ENCODE measurements around the gene DNER. TPM values are rescaled to one million over a fixed set of nuclear protein-coding genes. Genes with fewer than 3 reads are reported as not detected.

The DNER gene
- polyA plus RNA-seq, 3 donors: 0.12 to 0.20 (median 0.16) TPM

- Histone ChIP-seq H3K79me2 (ENCODE audit: insufficient read depth, low read length) (no peaks in the 10 kb centered on the region), H3K4me3 (replicated peaks in 1 of 3; ENCODE audit: low read depth in 2 of 3, low read length in 3 of 3) (no peak overlapping the region), H3K4me2 (replicated peaks; ENCODE audit: extremely low read depth, low read length, poor library complexity, severe bottlenecking) (no peak overlapping the region), H3K9me3 (replicated peaks in 1 of 2; ENCODE audit: control insufficient read depth in 1 of 2, insufficient read depth in 1 of 2, low read length in 2 of 2) (no peaks in the 10 kb centered on the region), H3K36me3 (replicated peaks in 1 of 2; ENCODE audit: control insufficient read depth in 1 of 2, insufficient read depth in 2 of 2, low read length in 2 of 2) (no peaks in the 10 kb centered on the region), H3K4me1 (ENCODE audit: control insufficient read depth in 1 of 2, insufficient read depth in 2 of 2, low read length in 2 of 2) (no peaks in the 10 kb centered on the region), H3K9ac (ENCODE audit: insufficient read depth, low read length, poor library complexity, severe bottlenecking) (no peak overlapping the region), H2AFZ (ENCODE audit: insufficient read depth, low read depth, low read length, poor library complexity, severe bottlenecking) (no peak overlapping the region), H3K27me3 (ENCODE audit: control insufficient read depth in 2 of 2, insufficient read depth in 2 of 2, low read length in 2 of 2) (peaks cover 0 to 2% of the 10 kb centered on the region in 2 donors), H3K27ac (ENCODE audit: low read depth in 1 of 2, low read length in 2 of 2) (no peak overlapping the region), H4K20me1 (ENCODE audit: insufficient read depth, low read length) (no peaks in the 10 kb centered on the region)
- 72% methylated on average over 2 of the region's 2 CpGs for WGBS (ENCODE audit: insufficient coverage)
- Mint-ChIP-seq H3K4me1 (no peaks in the 10 kb centered on the region), H3K27ac (no peak overlapping the region), H3K36me3 (no peaks in the 10 kb centered on the region), H3K4me3 (no peak overlapping the region), H3K27me3 (ENCODE audit: low read depth in 3 of 3) (peaks cover 5 to 11% (median 7%) of the 10 kb centered on the region in 3 donors), H3K9me3 (peaks cover 0 to 8% (median 2%) of the 10 kb centered on the region in 7 donors)
- no peak for TF ChIP-seq CTCF (IDR thresholded peaks at IDR 0.05)
- DNase-seq: no peak
- intact Hi-C loops (cut with micrococcal nuclease): no loop called here
Observed at GRCh38 chr2:229463841-229464346, 250.5 kb downstream of the DNER start.

GRCh38 chr2:229462112-229462511, 252.2 kb downstream of the DNER start:
- no peaks in the 10 kb centered on the region for H3K4me1 Mint-ChIP-seq
- peaks cover 2 to 11% (median 6%) of the 10 kb centered on the region in 3 donors for H3K27me3 Mint-ChIP-seq (ENCODE audit: low read depth in 3 of 3)
- H3K27ac ChIP-seq (ENCODE audit: low read depth in 1 of 2, low read length in 2 of 2): no peak overlapping the region
- DNase-seq: no peak
- no peak overlapping the region for H3K4me3 ChIP-seq (replicated peaks in 1 of 3; ENCODE audit: low read depth in 2 of 3, low read length in 3 of 3)
- H4K20me1 ChIP-seq (ENCODE audit: insufficient read depth, low read length): no peaks in the 10 kb centered on the region
- no peak overlapping the region for H3K4me2 ChIP-seq (replicated peaks; ENCODE audit: extremely low read depth, low read length, poor library complexity, severe bottlenecking)
- H3K27me3 ChIP-seq (ENCODE audit: control insufficient read depth in 2 of 2, insufficient read depth in 2 of 2, low read length in 2 of 2): peaks cover 0 to 2% of the 10 kb centered on the region in 2 donors
- no peaks in the 10 kb centered on the region for H3K36me3 Mint-ChIP-seq
- no peaks in the 10 kb centered on the region for H3K9me3 ChIP-seq (replicated peaks in 1 of 2; ENCODE audit: control insufficient read depth in 1 of 2, insufficient read depth in 1 of 2, low read length in 2 of 2)
- intact Hi-C loops (cut with micrococcal nuclease): no loop called here
- H2AFZ ChIP-seq (ENCODE audit: insufficient read depth, low read depth, low read length, poor library complexity, severe bottlenecking): no peak overlapping the region
- peaks cover 0 to 8% (median 2%) of the 10 kb centered on the region in 7 donors for H3K9me3 Mint-ChIP-seq
- no peak overlapping the region for H3K9ac ChIP-seq (ENCODE audit: insufficient read depth, low read length, poor library complexity, severe bottlenecking)
- H3K4me3 Mint-ChIP-seq: no peak overlapping the region
- no peaks in the 10 kb centered on the region for H3K4me1 ChIP-seq (ENCODE audit: control insufficient read depth in 1 of 2, insufficient read depth in 2 of 2, low read length in 2 of 2)
- no peak overlapping the region for H3K27ac Mint-ChIP-seq
- no peaks in the 10 kb centered on the region for H3K36me3 ChIP-seq (replicated peaks in 1 of 2; ENCODE audit: control insufficient read depth in 1 of 2, insufficient read depth in 2 of 2, low read length in 2 of 2)
- H3K79me2 ChIP-seq (ENCODE audit: insufficient read depth, low read length): no peaks in the 10 kb centered on the region
- no peak for TF ChIP-seq CTCF (IDR thresholded peaks at IDR 0.05)
